Common myeloid progenitor, CD34-positive (primary cell): ENCODE results near the gene HSPA12B.

ENCODE experiments used
- CTCF ChIA-PET: fragments of 350-600 bp; sonication (Branson Sonifier 250); formaldehyde crosslinking; loops from one replicate; lab custom pipeline; 2021; ENCODE audit warnings: antibody characterized with exemption; lab: Charles Lee
- POLR2A ChIA-PET: fragments of 350-600 bp; sonication (Branson Sonifier 250); formaldehyde crosslinking; loops from one replicate; lab custom pipeline; 2021; ENCODE audit warnings: antibody characterized with exemption; lab: Charles Lee
- DNase-seq, 3 donors: peaks; one replicate each; pipeline versions ENCODE4 v3.0.0 to v3.0.0-alpha.2; 2013
- H3K27ac ChIP-seq, 2 experiments: 1 replicate in 1 of 2; 2 replicates in 1 of 2; pipeline ENCODE4 v1.7.0; 2013; ENCODE audit warnings: inconsistent platforms in 2 of 2, low read length in 2 of 2, mild to moderate bottlenecking in 2 of 2, low read depth in 1 of 2, moderate library complexity in 1 of 2; ENCODE audit not compliant: severe bottlenecking in 2 of 2, insufficient read depth in 1 of 2, poor library complexity in 1 of 2
- H3K27me3 ChIP-seq, 5 experiments: replicated peaks in 2 of 5; 1 replicate in 3 of 5; 2 replicates in 2 of 5; pipeline versions ENCODE4 v1.6.1 to v1.7.0; 2013; ENCODE audit warnings: low read length in 4 of 5, mild to moderate bottlenecking in 2 of 5, moderate library complexity in 2 of 5, inconsistent platforms in 1 of 5; ENCODE audit not compliant: insufficient read depth in 5 of 5, control insufficient read depth in 4 of 5
- H3K36me3 ChIP-seq, 4 experiments: 1 replicate in 2 of 4; 2 replicates in 2 of 4; pipeline versions ENCODE4 v1.6.1 to v1.7.0; 2013; ENCODE audit warnings: low read length in 3 of 4, control low read depth in 1 of 4, mild to moderate bottlenecking in 1 of 4; ENCODE audit not compliant: control insufficient read depth in 4 of 4, insufficient read depth in 4 of 4
- H3K4me1 ChIP-seq, 4 experiments: 1 replicate in 3 of 4; 2 replicates in 1 of 4; pipeline versions ENCODE4 v1.6.1 to v1.7.1; 2013; ENCODE audit warnings: low read length in 3 of 4, mild to moderate bottlenecking in 3 of 4, control low read depth in 1 of 4, inconsistent platforms in 1 of 4, moderate library complexity in 1 of 4; ENCODE audit not compliant: control insufficient read depth in 4 of 4, insufficient read depth in 4 of 4; ENCODE audit errors: control extremely low read depth in 1 of 4
- H3K4me3 ChIP-seq, 7 experiments: 1 replicate in 4 of 7; 2 replicates in 3 of 7; pipeline versions ENCODE4 v1.5.1 to v1.7.0; 2013; ENCODE audit warnings: mild to moderate bottlenecking in 7 of 7, low read length in 6 of 7, moderate library complexity in 6 of 7, inconsistent platforms in 2 of 7, low read depth in 2 of 7, control low read depth in 1 of 7; ENCODE audit not compliant: insufficient read depth in 4 of 7, control insufficient read depth in 1 of 7; ENCODE audit errors: extremely low read depth in 1 of 7
- H3K9me3 ChIP-seq, 5 experiments: 1 replicate in 4 of 5; 2 replicates in 1 of 5; pipeline versions ENCODE4 v1.6.1 to v1.7.1; 2013; ENCODE audit warnings: low read length in 4 of 5, mild to moderate bottlenecking in 2 of 5, inconsistent platforms in 1 of 5, low read depth in 1 of 5, moderate library complexity in 1 of 5; ENCODE audit not compliant: control insufficient read depth in 4 of 5, insufficient read depth in 2 of 5; ENCODE audit errors: control extremely low read depth in 1 of 5
- WGBS: methylation state at CpG from one replicate; pipeline ENCODE4 v1.1.5; 2013; ENCODE audit not compliant: insufficient coverage; 5-methylcytosine and 5-hydroxymethylcytosine counted together

HSPA12B gene

GRCh38 chr20:3702611-3703391 is 29.7 kb upstream of the HSPA12B start:
- WGBS: 99% methylated on average over 8 of the region's 11 CpGs
- Histone ChIP-seq H3K27ac (no peak overlapping the region), H3K9me3 (no peaks in the 10 kb centered on the region), H3K27me3 (peaks cover 0 to 8% (median 0%) of the 10 kb centered on the region in 5 experiments), H3K4me3 (no peak overlapping the region), H3K4me1 (no peaks in the 10 kb centered on the region), H3K36me3 (no peaks in the 10 kb centered on the region)
- CTCF ChIA-PET: interaction anchor here (0.9 to 2.3 kb wide), 2 partner anchors 8 to 11 kb away, joined by 3 to 7 read pairs; no protein-coding TSS in a partner anchor
- POLR2A ChIA-PET: no interaction called here
- no peak for DNase-seq

GRCh38 chr20:3704087-3704486 is 28.4 kb upstream of the HSPA12B start:
- Histone ChIP-seq H3K9me3 (no peaks in the 10 kb centered on the region), H3K4me3 (no peak overlapping the region), H3K27me3 (peaks cover 0 to 6% (median 0%) of the 10 kb centered on the region in 5 experiments), H3K27ac (no peak overlapping the region), H3K4me1 (no peaks in the 10 kb centered on the region), H3K36me3 (no peaks in the 10 kb centered on the region)
- POLR2A ChIA-PET: no interaction called here
- DNase-seq: no peak
- CTCF ChIA-PET: interaction anchor here (0.9 to 2.5 kb wide), 4 partner anchors 10 to 30 kb away, joined by 3 to 8 read pairs (median 6); no protein-coding TSS in a partner anchor
- 92% methylated on average over 5 of the region's 5 CpGs for WGBS

GRCh38 chr20:3705491-3705969 is 27.0 kb upstream of the HSPA12B start:
- H3K9me3 ChIP-seq: no peaks in the 10 kb centered on the region
- H3K36me3 ChIP-seq: no peaks in the 10 kb centered on the region
- no peak overlapping the region for H3K27ac ChIP-seq
- no peaks in the 10 kb centered on the region for H3K4me1 ChIP-seq
- ChIA-PET CTCF (interaction anchor here (0.8 to 9.7 kb wide), 4 partner anchors 9 to 30 kb away, joined by 3 to 121 read pairs (median 6); partner anchors contain the start of gene ADAM33), POLR2A (no interaction called here)
- no peak overlapping the region for H3K4me3 ChIP-seq
- H3K27me3 ChIP-seq: peaks cover 0 to 8% (median 0%) of the 10 kb centered on the region in 5 experiments
- no peak for DNase-seq
- 94% methylated on average over 13 of the region's 14 CpGs for WGBS

GRCh38 chr20:3705970-3706739 is 26.3 kb upstream of the HSPA12B start:
- no peak for DNase-seq
- Histone ChIP-seq H3K4me1 (peaks cover 0 to 4% (median 1%) of the 10 kb centered on the region in 4 experiments), H3K4me3 (no peak overlapping the region), H3K27ac (no peak overlapping the region), H3K27me3 (peaks cover 0 to 6% (median 0%) of the 10 kb centered on the region in 5 experiments), H3K9me3 (no peaks in the 10 kb centered on the region), H3K36me3 (no peaks in the 10 kb centered on the region)
- over 99% methylated on average over 17 of the region's 31 CpGs for WGBS
- ChIA-PET POLR2A (no interaction called here), CTCF (interaction anchor here (0.6 to 9.7 kb wide), 6 partner anchors 9 to 31 kb away, joined by 3 to 121 read pairs (median 4); partner anchors contain the start of gene ADAM33)

- no peaks in the 10 kb centered on the region for H3K36me3 ChIP-seq
- ChIA-PET CTCF (interaction anchor here (0.6 to 9.7 kb wide), 9 partner anchors 8 to 148 kb away, joined by 3 to 121 read pairs (median 4); partner anchors contain the start of gene ADAM33), POLR2A (interaction anchor here (0.5 kb wide), 1 partner anchor 71 kb away, joined by 3 read pairs; no protein-coding TSS in a partner anchor)
- H3K27me3 ChIP-seq: peaks cover 0 to 6% (median 0%) of the 10 kb centered on the region in 5 experiments
- no peak for DNase-seq
- H3K4me1 ChIP-seq: peaks cover 0 to 8% (median 2%) of the 10 kb centered on the region in 4 experiments
- H3K4me3 ChIP-seq: no peak overlapping the region
- H3K27ac ChIP-seq: no peak overlapping the region
- no peaks in the 10 kb centered on the region for H3K9me3 ChIP-seq
- WGBS: 96% methylated on average over 10 of the region's 10 CpGs
Observed at GRCh38 chr20:3706774-3707507, 25.5 kb upstream of the HSPA12B start.

GRCh38 chr20:3707508-3707899 is 25.0 kb upstream of the HSPA12B start:
- 95% methylated on average over 3 of the region's 3 CpGs for WGBS
- H3K9me3 ChIP-seq: no peaks in the 10 kb centered on the region
- no peaks in the 10 kb centered on the region for H3K36me3 ChIP-seq
- DNase-seq: no peak
- no peak overlapping the region for H3K27ac ChIP-seq
- ChIA-PET CTCF (interaction anchor here (0.9 to 9.7 kb wide), 8 partner anchors 9 to 147 kb away, joined by 3 to 121 read pairs (median 4); partner anchors contain the start of gene ADAM33), POLR2A (no interaction called here)
- peaks cover 0 to 11% (median 3%) of the 10 kb centered on the region in 4 experiments for H3K4me1 ChIP-seq
- no peak overlapping the region for H3K4me3 ChIP-seq
- H3K27me3 ChIP-seq: peaks cover 0 to 6% (median 0%) of the 10 kb centered on the region in 5 experiments
